VCaP (cell line): ENCODE measurements around the gene SDK1.
"Not testable (repeated sequence)": the region's sequence is repeated elsewhere in the genome, so short reads cannot be mapped to it uniquely, and the experiment has no call there.

Experiments used
- H3K27ac ChIP-seq: fragments of 450-650 bp; 2 replicates; pipeline ENCODE4 v1.5.1; 2017
- CTCF ChIP-seq: fragments of 450-650 bp; conservative IDR thresholded peaks from 2 replicates; pipeline ENCODE4 v1.5.1; 2017; ENCODE audit warnings: mild to moderate bottlenecking, moderate library complexity

The SDK1 gene

DNA sequence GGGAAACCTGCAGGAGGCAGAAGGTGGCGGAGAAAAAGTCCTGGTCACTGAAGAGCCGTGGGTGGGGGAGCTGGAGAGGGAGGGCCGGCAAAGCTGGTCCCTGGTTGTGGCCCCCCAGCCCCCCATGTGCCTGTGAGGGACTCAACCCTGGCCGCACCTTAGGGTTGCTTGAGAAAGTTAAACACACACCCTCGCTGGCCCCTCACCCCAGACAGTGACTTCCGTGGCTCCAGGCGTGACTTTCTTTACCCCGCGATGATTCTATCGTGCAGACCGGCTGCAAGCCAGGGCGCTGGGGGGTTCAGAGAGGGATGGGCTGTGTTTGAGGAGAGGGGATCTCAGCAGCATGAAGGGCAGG lies 933.4 kb downstream of the SDK1 start:
- no peak for TF ChIP-seq CTCF

DNA sequence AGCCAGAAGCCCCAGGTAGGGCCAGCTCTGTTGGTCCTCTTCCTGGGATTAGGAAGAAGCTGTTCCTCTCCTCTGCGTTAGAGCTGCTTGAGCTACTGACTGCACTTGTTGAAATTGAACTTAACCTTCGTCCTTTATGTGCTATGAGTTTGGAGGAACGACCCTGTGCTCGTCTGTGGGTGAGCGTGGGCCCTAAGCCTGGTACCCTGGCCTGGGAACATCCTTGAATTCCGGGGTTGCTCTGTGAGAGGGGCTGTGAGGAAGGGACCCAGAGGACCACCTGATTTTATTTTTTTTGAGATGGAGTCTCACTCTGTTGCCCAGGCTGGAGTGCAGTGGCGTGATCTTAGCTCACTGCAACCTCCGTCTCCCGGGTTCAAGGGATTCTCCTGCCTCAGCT lies 933.8 kb downstream of the SDK1 start:
- no peak for TF ChIP-seq CTCF
- no peak overlapping the region for H3K27ac ChIP-seq

More for the DNA sequence above, 933.4 kb downstream of the SDK1 start:
- H3K27ac ChIP-seq, result no peak overlapping the region

DNA sequence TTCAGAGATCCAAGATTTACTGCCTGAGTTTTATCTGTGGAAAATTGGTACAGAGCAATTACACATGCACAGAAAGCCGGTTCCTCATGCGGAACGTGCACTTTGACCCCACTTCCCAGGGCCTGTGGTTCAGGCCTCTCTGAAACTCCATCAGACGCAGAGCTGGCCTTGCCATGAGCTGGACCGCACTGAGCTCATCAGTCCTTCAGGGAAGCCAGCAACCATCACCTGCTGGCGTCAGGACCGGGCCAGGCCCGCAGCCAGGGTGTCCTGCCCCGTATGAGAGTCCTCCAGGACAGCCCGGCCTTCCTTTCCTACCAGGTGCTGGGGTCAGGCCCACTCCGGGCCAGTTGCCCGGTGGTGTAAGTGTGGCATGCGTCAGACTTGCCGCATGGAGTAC lies 934.5 kb downstream of the SDK1 start:
- no peak for TF ChIP-seq CTCF
- no peak overlapping the region for H3K27ac ChIP-seq

GRCh38 chr7:4236389-4236788 lies 935.3 kb downstream of the SDK1 start:
- TF ChIP-seq CTCF, result no peak
- H3K27ac ChIP-seq, result no peak overlapping the region

DNA sequence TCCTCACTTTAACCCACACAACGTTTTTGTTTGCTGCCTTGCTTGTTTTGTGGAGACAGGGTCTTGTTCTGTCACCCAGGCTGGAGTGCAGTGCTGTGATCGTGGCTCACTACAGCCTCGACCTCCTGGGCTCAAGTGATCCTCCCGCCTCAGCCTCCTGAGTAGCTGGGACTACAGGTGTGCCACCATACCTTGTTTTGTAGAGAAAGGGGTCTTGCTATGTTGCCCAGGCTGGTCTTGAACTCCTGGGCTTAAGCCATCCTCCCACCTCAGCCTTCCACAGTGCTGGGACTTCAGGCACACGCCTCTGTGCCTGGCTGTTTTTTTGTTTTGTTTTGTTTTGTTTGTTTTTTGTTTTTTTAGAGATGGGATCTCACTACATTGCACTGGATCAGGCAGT lies 935.8 kb downstream of the SDK1 start:
- H3K27ac ChIP-seq, result not testable (repeated sequence)

- TF ChIP-seq CTCF, result no peak
- H3K27ac ChIP-seq, result no peak overlapping the region
These were observed 936.5 kb downstream of the SDK1 start for GRCh38 chr7:4237296-4238235.

DNA sequence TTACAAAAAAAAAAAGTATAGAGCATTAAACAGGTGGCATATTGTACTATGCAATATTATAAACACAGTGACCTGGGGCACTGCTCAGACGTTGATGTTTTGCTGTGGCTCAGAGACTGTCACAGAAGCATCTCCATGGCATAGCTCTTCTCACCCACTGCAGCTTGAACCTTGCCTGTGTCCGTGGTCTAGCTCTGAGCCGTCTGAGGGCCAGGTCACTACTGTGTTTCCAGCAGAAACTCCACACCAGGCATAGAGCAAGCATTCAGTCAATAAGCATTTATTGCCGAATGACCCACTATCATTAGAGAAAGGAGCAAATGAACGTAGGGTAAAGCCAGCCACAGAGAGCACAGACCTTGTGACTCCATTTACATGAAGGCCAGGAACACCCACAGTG lies 937.8 kb downstream of the SDK1 start:
- H3K27ac ChIP-seq, result no peak overlapping the region
- TF ChIP-seq CTCF, result no peak

GRCh38 chr7:4240042-4240441 lies 939.0 kb downstream of the SDK1 start:
- no peak for TF ChIP-seq CTCF
- no peak overlapping the region for H3K27ac ChIP-seq
